Measurements from ENCODE around the gene SARNP. TPM values are rescaled to one million over a fixed set of nuclear protein-coding genes. Genes with fewer than 3 reads are reported as not detected.

SARNP gene

DNA sequence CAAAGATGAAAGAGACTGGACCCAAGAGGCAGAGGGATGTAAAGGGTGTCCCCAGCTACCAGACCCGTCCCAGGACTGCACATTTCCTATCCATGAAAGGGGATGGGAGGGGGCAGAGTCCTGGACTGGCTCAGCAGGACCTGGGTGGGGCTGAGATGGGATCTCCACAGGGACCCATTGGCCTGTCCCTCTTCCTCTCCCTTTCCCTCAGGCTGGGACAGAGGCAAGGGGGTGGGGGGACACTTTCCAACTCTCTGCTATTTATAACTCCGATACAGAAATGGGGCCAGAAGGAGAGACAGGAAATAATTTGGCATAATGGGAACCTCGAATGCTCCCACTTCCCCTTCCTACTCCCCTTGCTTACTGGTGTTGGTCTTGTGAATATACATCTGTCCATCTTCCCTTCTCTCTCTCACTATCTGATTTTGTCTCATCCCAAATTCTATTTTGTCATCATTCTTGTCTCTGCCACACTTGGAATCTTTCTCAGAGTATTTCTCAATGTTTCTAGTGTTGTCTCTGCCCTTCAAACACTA, 108.8 kb downstream of the SARNP start:
- Histone ChIP-seq H4K8ac (ENCODE audit: low read depth, low read length) (no peak overlapping the region), H3K9ac (ENCODE audit: low read length) (no peak overlapping the region), H3K4me1 (ENCODE audit: control insufficient read depth, low read depth, low read length) (peaks cover 4% of the 10 kb centered on the region), H3K56ac (ENCODE audit: low read length) (peak overlapping the region; percentile 80), H3K79me1 (ENCODE audit: low read length) (no peaks in the 10 kb centered on the region), H3K4me3 (ENCODE audit: low read length) (no peak overlapping the region), H2BK120ac (ENCODE audit: low read depth, low read length) (no peak overlapping the region), H3K36me3 (ENCODE audit: control insufficient read depth, insufficient read depth, low read length) (no peaks in the 10 kb centered on the region), H3K18ac (ENCODE audit: low read length) (no peak overlapping the region), H3K4ac (ENCODE audit: low read depth, low read length) (no peak overlapping the region), H3K23ac (ENCODE audit: low read length) (no peak overlapping the region), H3K4me2 (ENCODE audit: low read length) (peak overlapping the region; percentile 5), H3K27ac (ENCODE audit: low read depth, low read length) (no peak overlapping the region), H4K5ac (ENCODE audit: low read length) (no peak overlapping the region), H2BK15ac (replicated peaks; ENCODE audit: low read depth) (no peak overlapping the region), H2BK5ac (ENCODE audit: low read length) (no peak overlapping the region), H3K79me2 (ENCODE audit: control insufficient read depth, insufficient read depth, low read length) (no peaks in the 10 kb centered on the region), H2AK5ac (ENCODE audit: low read length) (no peak overlapping the region), H3K27me3 (ENCODE audit: insufficient read depth, low read length, poor library complexity) (no peaks in the 10 kb centered on the region)
- WGBS (ENCODE audit: extremely low coverage, insufficient coverage, low lambda C conversion rate), result no CpG with 5 or more reads among the region's 3 CpGs
- no peak for DNase-seq

DNA sequence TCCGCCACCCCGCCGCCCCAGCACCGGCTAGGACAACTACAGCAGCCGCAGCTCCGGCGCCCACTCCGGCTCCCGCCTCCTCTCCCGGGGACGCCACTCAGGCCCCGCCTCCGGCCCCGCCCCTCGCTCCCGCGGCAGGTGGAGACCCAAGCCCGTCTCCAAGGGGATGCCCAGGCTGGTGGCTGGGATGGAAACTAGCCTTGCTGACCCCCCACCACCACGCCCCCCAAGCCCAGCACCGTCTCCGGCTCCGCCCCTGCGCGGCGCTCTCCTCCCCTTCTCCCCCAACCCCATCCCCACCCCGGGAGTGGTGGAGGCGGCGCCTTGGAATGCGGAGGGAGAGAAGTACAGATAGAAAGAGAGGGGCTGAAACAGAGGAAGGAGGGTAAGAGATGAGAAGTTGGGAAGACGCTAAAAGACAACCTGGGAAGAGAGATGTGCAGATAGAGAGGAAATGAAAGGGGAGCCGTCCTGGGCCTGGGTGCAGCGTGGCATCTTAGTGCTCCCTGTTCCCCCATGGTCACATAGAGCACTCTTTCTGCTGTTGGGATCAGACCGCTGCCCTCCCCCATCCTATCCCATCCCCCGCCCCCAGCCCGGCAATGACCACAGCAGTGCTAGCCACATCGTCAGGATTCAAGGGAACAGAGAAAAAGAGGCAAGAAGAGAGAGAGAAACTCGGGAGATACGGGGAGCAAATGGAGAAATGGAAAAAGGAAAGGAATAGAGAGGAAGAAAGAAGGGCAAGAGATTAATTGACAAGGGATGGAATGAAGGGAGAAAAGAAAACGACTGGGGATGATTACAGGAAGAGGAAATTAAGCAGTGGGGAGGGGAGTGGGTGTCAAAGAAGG, 109.5 kb downstream of the SARNP start, which contains the start of gene ITGA7:
Gene ITGA7, minus strand, starts transcription at position 64 of the 854 bp plus-strand sequence. CDS start 222 bp downstream, outside the sequence.
- no peak within 1 kb of the TSS for H3K27ac ChIP-seq (ENCODE audit: low read depth, low read length)
- peak; percentile 91 for DNase-seq

More for the DNA sequence above, 109.5 kb downstream of the SARNP start, which contains the start of gene ITGA7:
- H3K36me3 ChIP-seq (ENCODE audit: control insufficient read depth, insufficient read depth, low read length), result no peaks in the 10 kb centered on the region
- no peak within 1 kb of the TSS for H2BK120ac ChIP-seq (ENCODE audit: low read depth, low read length)
- peaks cover 4% of the 10 kb centered on the region for H3K4me1 ChIP-seq (ENCODE audit: control insufficient read depth, low read depth, low read length)
- H2AK5ac ChIP-seq (ENCODE audit: low read length), result no peak within 1 kb of the TSS
- H3K18ac ChIP-seq (ENCODE audit: low read length), result peak within 1 kb of the TSS; percentile 45
- no peaks in the 10 kb centered on the region for H3K79me1 ChIP-seq (ENCODE audit: low read length)
- no peak within 1 kb of the TSS for H2BK5ac ChIP-seq (ENCODE audit: low read length)
- no peaks in the 10 kb centered on the region for H3K79me2 ChIP-seq (ENCODE audit: control insufficient read depth, insufficient read depth, low read length)
- peak within 1 kb of the TSS; percentile 52 for H3K4me3 ChIP-seq (ENCODE audit: low read length)
- peak within 1 kb of the TSS; percentile 89 for H3K4me2 ChIP-seq (ENCODE audit: low read length)
- no peak within 1 kb of the TSS for H4K5ac ChIP-seq (ENCODE audit: low read length)
- no peak within 1 kb of the TSS for H4K8ac ChIP-seq (ENCODE audit: low read depth, low read length)
- H3K56ac ChIP-seq (ENCODE audit: low read length), result peak within 1 kb of the TSS; percentile 82
- no peak within 1 kb of the TSS for H2BK15ac ChIP-seq (replicated peaks; ENCODE audit: low read depth)
- H3K9ac ChIP-seq (ENCODE audit: low read length), result peak within 1 kb of the TSS; percentile 64
- H3K4ac ChIP-seq (ENCODE audit: low read depth, low read length), result no peak within 1 kb of the TSS
- no peaks in the 10 kb centered on the region for H3K27me3 ChIP-seq (ENCODE audit: insufficient read depth, low read length, poor library complexity)
- no CpG with 5 or more reads among the region's 39 CpGs for WGBS (ENCODE audit: extremely low coverage, insufficient coverage, low lambda C conversion rate)
- H3K23ac ChIP-seq (ENCODE audit: low read length), result no peak within 1 kb of the TSS

Small RNAs within 50 kb of the gene (small RNA-seq; reads per million reads assigned to genes)
- gene AC009779.1 (ENCODE audit: insufficient read depth) (not detected), gene RF00017 (ENCODE audit: insufficient read depth) (not detected)

Measured in mesendoderm (in vitro differentiated cells).